Measurements from ENCODE around the gene BRF1.

GRCh38 chr14:105329411-105330150, 28.8 kb upstream of the BRF1 start:
- TF ChIP-seq CTCF (IDR thresholded peaks at IDR 0.05), result no peak
- TF ChIP-seq POLR2A (IDR thresholded peaks at IDR 0.05), result no peak

Measured in thyroid gland (tissue), 4 donors.